ENCODE measurements around the gene METTL4.

The METTL4 gene

DNA sequence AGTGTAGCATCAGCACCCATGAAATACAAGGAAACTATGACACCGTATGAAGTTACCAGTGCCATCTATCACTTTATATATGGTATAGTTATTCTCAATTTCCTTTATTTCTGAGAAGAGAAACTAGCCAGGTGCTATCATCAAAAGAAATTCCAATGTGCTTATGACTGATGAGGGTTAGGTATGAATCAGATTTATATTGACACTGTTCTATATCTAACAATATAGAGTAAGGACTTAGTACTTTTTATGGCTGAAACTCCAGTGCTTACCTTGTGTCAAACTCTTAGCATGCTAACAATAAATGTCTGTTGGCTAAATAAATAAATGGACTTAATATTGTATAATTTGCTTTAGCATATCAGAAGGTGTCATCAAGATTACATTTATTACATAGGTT, 6.9 kb downstream of the METTL4 start:
- DNase-seq (ENCODE audit: extremely low read depth, low read depth): no peak
- TF ChIP-seq, protein P1, sequence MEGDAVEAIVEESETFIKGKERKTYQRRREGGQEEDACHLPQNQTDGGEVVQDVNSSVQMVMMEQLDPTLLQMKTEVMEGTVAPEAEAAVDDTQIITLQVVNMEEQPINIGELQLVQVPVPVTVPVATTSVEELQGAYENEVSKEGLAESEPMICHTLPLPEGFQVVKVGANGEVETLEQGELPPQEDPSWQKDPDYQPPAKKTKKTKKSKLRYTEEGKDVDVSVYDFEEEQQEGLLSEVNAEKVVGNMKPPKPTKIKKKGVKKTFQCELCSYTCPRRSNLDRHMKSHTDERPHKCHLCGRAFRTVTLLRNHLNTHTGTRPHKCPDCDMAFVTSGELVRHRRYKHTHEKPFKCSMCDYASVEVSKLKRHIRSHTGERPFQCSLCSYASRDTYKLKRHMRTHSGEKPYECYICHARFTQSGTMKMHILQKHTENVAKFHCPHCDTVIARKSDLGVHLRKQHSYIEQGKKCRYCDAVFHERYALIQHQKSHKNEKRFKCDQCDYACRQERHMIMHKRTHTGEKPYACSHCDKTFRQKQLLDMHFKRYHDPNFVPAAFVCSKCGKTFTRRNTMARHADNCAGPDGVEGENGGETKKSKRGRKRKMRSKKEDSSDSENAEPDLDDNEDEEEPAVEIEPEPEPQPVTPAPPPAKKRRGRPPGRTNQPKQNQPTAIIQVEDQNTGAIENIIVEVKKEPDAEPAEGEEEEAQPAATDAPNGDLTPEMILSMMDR (IDR thresholded peaks at IDR 0.05; ENCODE audit: low read depth, low read length): no peak

GRCh38 chr18:2559249-2559648, 12.1 kb downstream of the METTL4 start:
- TF ChIP-seq, protein P1 (IDR thresholded peaks at IDR 0.05; ENCODE audit: low read depth, low read length): no peak

GRCh38 chr18:2557536-2557935, 13.8 kb downstream of the METTL4 start:
- DNase-seq (ENCODE audit: extremely low read depth, low read depth): no peak
- TF ChIP-seq, protein P1 (IDR thresholded peaks at IDR 0.05; ENCODE audit: low read depth, low read length): no peak

More at GRCh38 chr18:2559249-2559648, 12.1 kb downstream of the METTL4 start:
- no peak for DNase-seq (ENCODE audit: extremely low read depth, low read depth)

DNA sequence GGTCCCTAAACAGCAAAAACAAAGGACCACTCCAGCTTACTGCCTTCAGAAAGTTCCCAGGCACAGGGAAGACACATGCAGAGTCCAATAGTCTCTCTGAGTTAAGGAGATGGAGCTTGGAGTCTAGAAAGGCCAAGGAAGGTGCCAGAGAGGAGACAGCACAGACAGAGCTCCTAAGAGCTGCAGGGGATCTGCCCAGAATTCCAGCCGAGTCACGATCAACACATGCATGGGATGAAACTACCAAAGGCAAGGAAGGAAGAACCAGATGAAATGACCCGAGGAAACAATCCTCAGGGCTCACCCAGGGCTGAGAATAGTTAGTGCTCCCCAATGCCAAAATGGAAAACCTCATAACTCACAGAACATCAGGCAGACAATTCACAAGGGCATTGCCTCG, 15.4 kb downstream of the METTL4 start:
- DNase-seq (ENCODE audit: extremely low read depth, low read depth): no peak
- TF ChIP-seq, protein P1 (IDR thresholded peaks at IDR 0.05; ENCODE audit: low read depth, low read length): no peak

DNA sequence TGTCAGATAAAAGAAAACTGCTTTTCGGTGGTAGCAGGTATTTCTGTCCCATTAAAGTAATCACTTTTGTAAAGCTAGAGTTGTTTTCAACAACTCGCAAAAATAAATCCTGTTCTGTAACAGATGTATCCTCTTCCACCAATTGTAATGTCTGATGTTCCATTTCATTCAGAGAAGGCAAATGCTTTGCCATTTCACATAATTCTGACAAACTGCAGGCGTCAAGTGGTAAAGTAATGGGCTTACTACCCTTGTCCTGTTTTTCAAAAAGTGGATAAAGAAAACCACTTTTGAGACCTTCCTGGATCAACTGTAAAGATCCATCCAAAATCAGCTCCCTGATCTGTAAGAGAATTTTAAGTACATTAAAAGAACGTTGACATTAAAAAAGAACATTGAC, 16.6 kb downstream of the METTL4 start:
- TF ChIP-seq, protein P1 (IDR thresholded peaks at IDR 0.05; ENCODE audit: low read depth, low read length): no peak
- no peak for DNase-seq (ENCODE audit: extremely low read depth, low read depth)

- TF ChIP-seq, protein P1 (IDR thresholded peaks at IDR 0.05; ENCODE audit: low read depth, low read length): no peak
- no peak for DNase-seq (ENCODE audit: extremely low read depth, low read depth)
Measured at GRCh38 chr18:2551425-2551824, 19.9 kb downstream of the METTL4 start.

GRCh38 chr18:2549462-2549861, 21.8 kb downstream of the METTL4 start:
- TF ChIP-seq, protein P1 (IDR thresholded peaks at IDR 0.05; ENCODE audit: low read depth, low read length): no peak
- DNase-seq (ENCODE audit: extremely low read depth, low read depth): no peak

Measured in AG09319 (cell line).